Measurements from ENCODE around the gene PVALB. TPM values are rescaled to one million over a fixed set of nuclear protein-coding genes. Genes with fewer than 3 reads are reported as not detected.

PVALB gene
- total and polyA plus RNA-seq, 10 of the 15 experiments (the other 5 are each of a cell fraction or from before 2014, with no cell fraction given), result not detected

GRCh38 chr22:36840106-36840505, 23.3 kb upstream of the PVALB start:
- in situ Hi-C loops (cut with MboI), result no loop called here
- no peak overlapping the region for H3K4me3 ChIP-seq
- RAD21 ChIA-PET (ENCODE audit: unreplicated experiment), result no interaction called here

More at GRCh38 chr22:36840106-36840505, 23.3 kb upstream of the PVALB start:
- Histone ChIP-seq H3K4me1 (ENCODE audit: control insufficient read depth, insufficient read depth, low read length) (no peaks in the 10 kb centered on the region; the same call in 1 of the 2 replicates), H3K9me3 (replicated peaks; ENCODE audit: control insufficient read depth, insufficient read depth, low read length) (peaks cover 7% of the 10 kb centered on the region; the same call in 2 of the 3 replicates), H3K36me3 (ENCODE audit: control insufficient read depth in 2 of 2, insufficient read depth in 2 of 2, low read length in 1 of 2) (no peaks in the 10 kb centered on the region), H3K79me2 (ENCODE audit: control insufficient read depth, insufficient read depth, low read length) (no peaks in the 10 kb centered on the region), H3K4me2 (ENCODE audit: control insufficient read depth, insufficient read depth) (no peak overlapping the region), H3K27me3 (replicated peaks in 1 of 2; ENCODE audit: control insufficient read depth in 2 of 2, insufficient read depth in 2 of 2, low read length in 1 of 2) (peaks cover 0 to 3% of the 10 kb centered on the region in 2 experiments; a peak in 1 of 4 replicates), H4K20me1 (ENCODE audit: control insufficient read depth, insufficient read depth) (no peaks in the 10 kb centered on the region), H3K9ac (ENCODE audit: control insufficient read depth, insufficient read depth, low read length) (no peak overlapping the region), H3K27ac (ENCODE audit: control insufficient read depth, insufficient read depth) (no peak overlapping the region), H2AFZ (ENCODE audit: control insufficient read depth, low read depth, low read length) (no peak overlapping the region)
- ChIA-PET POLR2A (interaction anchor here (0.5 to 1.0 kb wide), 2 partner anchors 97 to 768 kb away, joined by 3 read pairs; partner anchors contain the start of gene GGA1), CTCF (interaction anchor here (1.5 to 3.1 kb wide), 2 partner anchors 13 to 16 kb away, joined by 4 to 16 read pairs; no protein-coding TSS in a partner anchor), SMC1A (ENCODE audit: uncharacterized antibody, unreplicated experiment) (no interaction called here)
- TF ChIP-seq KLF5 (IDR thresholded peaks at IDR 0.05; ENCODE audit: partially characterized antibody) (no peak), YY1 (IDR thresholded peaks at IDR 0.05; ENCODE audit: low read depth, low read length) (no peak), USF1 (IDR thresholded peaks at IDR 0.05; ENCODE audit: borderline replicate concordance, extremely low read length, insufficient read depth, low read depth, low read length) (no peak), FOXK2 (IDR thresholded peaks at IDR 0.05) (no peak), RFX5 (IDR thresholded peaks at IDR 0.05; ENCODE audit: low read depth, low read length) (no peak), E2F8 (IDR thresholded peaks at IDR 0.05; ENCODE audit: low read depth, partially characterized antibody) (no peak), CBFB (IDR thresholded peaks at IDR 0.05; ENCODE audit: low read depth) (no peak), EZH2 (IDR thresholded peaks at IDR 0.05; ENCODE audit: borderline replicate concordance, control insufficient read depth, low read depth, low read length) (no peak)
- 9% methylated on average over 8 of the region's 8 CpGs for WGBS (ENCODE audit: insufficient coverage, insufficient replicate concordance, low lambda C conversion rate, missing lambda C conversion rate)
- DNase-seq (ENCODE audit: low read depth, low spot score) (no peak), ATAC-seq (no peak), FAIRE-seq (no peak)
- intact Hi-C loops (cut with micrococcal nuclease; ENCODE audit: unreplicated experiment), result no loop called here
- BruUV-seq (replicated peaks), result no TSS peak

Data from GM12878 (cell line).